Ascending aorta (tissue), 2 donors: ENCODE results near the gene IGFL1. TPM values are rescaled to one million over a fixed set of nuclear protein-coding genes. Genes with fewer than 3 reads are reported as not detected.
"Not testable (repeated sequence)": the region's sequence is repeated elsewhere in the genome, so short reads cannot be mapped to it uniquely, and the experiment has no call there.

Experiments used
- DNase-seq, 2 donors: peaks; one replicate each; pipeline ENCODE4 v3.0.0-alpha.2; 2019; ENCODE audit warnings: low spot score in 2 of 2
- H3K27ac ChIP-seq, 2 donors: fragments of 200-600 bp; sonication (generic); one replicate each; pipeline ENCODE4 v1.5.1; 2016 to 2017; ENCODE audit warnings: mild to moderate bottlenecking in 1 of 2
- H3K27me3 ChIP-seq: fragments of 200-600 bp; sonication (generic); one replicate; pipeline ENCODE4 v1.5.1; 2017
- H3K36me3 ChIP-seq, 2 donors: fragments of 200-600 bp; sonication (generic); one replicate each; pipeline ENCODE4 v1.5.1; 2016
- H3K4me1 ChIP-seq, 2 donors: fragments of 200-600 bp; sonication (generic); one replicate each; pipeline ENCODE4 v1.5.1; 2016 to 2017; ENCODE audit warnings: mild to moderate bottlenecking in 1 of 2
- H3K4me3 ChIP-seq, 2 donors: fragments of 200-600 bp; sonication (generic); one replicate each; pipeline ENCODE4 v1.5.1; 2016 to 2017; ENCODE audit warnings: mild to moderate bottlenecking in 1 of 2
- H3K9me3 ChIP-seq, 2 donors: fragments of 200-600 bp; sonication (generic); one replicate each; pipeline ENCODE4 v1.5.1; 2016
- intact Hi-C: fragments of 100-400 bp; cut with DNase I; formaldehyde crosslinking; loops from one replicate; pipeline ENCODE4 v1.15.1; 2023
- total RNA-seq: library from RNA; depleted of rRNA; stranded (reverse); fragments of >200 nt; gene quantifications from one replicate; pipeline ENCODE4 v1.1.0, GENCODE V29; 2016
- TF ChIP-seq, protein P1 (sequence below), 3 experiments: fragments of 200-600 bp in 2 of 3; fragments of 450-650 bp in 1 of 3; sonication (generic) in 2 of 3; IDR thresholded peaks; one replicate each; pipeline ENCODE4 v1.5.1; 2016 to 2019; ENCODE audit warnings: antibody characterized with exemption in 3 of 3, mild to moderate bottlenecking in 1 of 3, moderate library complexity in 1 of 3

The IGFL1 gene
- total RNA-seq, 1 donor from 2014 or later: not detected

DNA sequence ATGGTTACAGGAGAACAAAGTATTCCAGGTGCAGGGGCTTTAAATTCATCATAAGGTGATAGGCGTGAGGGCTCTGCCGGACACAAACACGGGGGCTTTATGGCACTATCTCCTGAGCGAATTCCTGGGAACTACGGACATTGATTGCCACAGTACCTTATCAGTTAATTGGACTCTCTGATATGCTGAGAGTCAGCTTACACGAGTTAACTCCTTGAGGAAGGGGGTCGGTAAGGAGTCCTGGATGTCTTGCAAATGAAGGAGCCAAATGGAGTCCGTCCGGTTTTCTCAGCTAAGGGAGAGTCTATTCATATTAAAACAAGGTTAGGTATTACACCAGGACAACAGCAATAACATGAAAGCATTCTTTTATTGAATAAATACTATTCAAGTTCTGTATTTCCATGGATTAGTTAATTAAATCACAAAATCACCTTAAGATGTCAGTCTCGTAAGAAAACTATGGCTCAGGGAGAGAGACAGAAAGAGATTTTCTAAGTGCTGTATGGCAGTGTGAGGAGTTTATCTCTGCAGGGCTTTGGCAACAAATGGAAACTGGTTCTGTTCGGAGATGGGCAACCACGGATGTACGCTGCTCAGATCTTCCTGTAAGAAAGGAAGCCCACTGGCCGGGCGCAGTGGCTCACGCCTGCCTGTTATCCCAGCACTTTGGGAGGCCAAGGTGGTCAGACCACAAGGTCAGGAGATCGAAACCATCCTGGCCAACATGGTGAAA, 41.1 kb downstream of the IGFL1 start:
- no peak for DNase-seq
- Histone ChIP-seq H3K4me3 (no peak overlapping the region), H3K27ac (no peak overlapping the region), H3K9me3 (no peaks in the 10 kb centered on the region), H3K27me3 (no peaks in the 10 kb centered on the region), H3K4me1 (peaks cover 0 to 3% of the 10 kb centered on the region in 2 donors), H3K36me3 (no peaks in the 10 kb centered on the region)
- TF ChIP-seq, protein P1, sequence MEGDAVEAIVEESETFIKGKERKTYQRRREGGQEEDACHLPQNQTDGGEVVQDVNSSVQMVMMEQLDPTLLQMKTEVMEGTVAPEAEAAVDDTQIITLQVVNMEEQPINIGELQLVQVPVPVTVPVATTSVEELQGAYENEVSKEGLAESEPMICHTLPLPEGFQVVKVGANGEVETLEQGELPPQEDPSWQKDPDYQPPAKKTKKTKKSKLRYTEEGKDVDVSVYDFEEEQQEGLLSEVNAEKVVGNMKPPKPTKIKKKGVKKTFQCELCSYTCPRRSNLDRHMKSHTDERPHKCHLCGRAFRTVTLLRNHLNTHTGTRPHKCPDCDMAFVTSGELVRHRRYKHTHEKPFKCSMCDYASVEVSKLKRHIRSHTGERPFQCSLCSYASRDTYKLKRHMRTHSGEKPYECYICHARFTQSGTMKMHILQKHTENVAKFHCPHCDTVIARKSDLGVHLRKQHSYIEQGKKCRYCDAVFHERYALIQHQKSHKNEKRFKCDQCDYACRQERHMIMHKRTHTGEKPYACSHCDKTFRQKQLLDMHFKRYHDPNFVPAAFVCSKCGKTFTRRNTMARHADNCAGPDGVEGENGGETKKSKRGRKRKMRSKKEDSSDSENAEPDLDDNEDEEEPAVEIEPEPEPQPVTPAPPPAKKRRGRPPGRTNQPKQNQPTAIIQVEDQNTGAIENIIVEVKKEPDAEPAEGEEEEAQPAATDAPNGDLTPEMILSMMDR (IDR thresholded peaks at IDR 0.05): no peak
- intact Hi-C loops: no loop called here

DNA sequence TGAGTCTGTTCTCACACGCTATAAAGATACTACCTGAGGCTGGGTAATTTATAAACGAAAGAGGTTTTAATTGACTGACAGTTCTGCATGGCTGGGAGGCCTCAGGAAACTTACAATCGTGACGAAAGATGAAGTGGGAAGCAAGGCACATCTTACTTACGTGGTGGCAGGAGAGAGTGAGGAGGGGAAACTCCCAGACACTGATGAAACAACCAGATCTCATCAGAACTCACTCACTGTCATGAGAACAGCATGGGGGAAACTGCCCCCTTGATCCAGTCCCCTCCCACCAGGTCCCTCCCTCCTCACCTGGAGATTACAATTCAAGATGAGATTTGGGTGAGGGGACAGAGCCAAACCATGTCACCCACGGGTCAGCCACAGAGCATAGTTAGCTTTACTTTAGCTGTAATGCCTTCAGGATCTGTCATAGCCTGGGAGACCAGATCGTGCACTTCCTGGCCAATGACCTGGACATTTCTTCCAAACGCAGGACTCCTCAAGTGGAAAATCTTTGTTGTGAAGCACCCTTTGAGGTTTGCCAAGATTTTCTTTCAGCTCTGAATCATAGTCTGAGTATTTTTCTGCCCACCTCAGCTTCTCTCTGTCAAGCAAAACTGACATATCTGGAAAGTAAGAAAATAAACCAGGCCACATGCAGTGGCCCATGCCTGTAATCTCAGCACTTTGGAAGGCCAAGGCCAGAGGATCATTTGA, 42.1 kb downstream of the IGFL1 start:
- Histone ChIP-seq H3K36me3 (no peaks in the 10 kb centered on the region), H3K27ac (peak overlapping the region in 1 of 2 donors; percentile 18), H3K27me3 (no peaks in the 10 kb centered on the region), H3K4me3 (no peak overlapping the region), H3K9me3 (no peaks in the 10 kb centered on the region), H3K4me1 (peaks cover 0 to 3% of the 10 kb centered on the region in 2 donors)
- intact Hi-C loops: no loop called here
- DNase-seq: no peak
- TF ChIP-seq, protein P1 (IDR thresholded peaks at IDR 0.05): no peak

DNA sequence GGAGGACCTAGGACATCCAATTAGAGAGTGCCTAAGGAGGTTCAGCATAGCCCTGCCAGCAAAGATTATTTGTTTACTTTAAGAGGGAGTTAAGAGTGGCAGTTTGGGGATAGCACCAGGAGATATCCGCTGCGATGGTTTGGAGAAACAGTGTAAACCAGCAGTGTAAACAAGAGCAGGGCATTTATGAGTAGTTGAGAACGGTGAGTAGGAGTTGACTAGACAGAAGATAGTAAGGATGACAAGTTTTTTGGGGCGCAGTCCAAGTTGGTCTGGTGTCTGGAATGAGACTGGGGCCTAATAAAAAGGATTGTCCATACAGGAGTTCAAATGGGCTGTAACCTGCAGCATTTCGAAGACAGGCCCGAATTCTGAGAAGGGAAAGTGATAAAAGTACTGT, 44.4 kb downstream of the IGFL1 start:
- H3K27me3 ChIP-seq, H3K4me1 ChIP-seq, H3K36me3 ChIP-seq, H3K27ac ChIP-seq, H3K9me3 ChIP-seq, H3K4me3 ChIP-seq, DNase-seq, intact Hi-C loops: not testable (repeated sequence)

DNA sequence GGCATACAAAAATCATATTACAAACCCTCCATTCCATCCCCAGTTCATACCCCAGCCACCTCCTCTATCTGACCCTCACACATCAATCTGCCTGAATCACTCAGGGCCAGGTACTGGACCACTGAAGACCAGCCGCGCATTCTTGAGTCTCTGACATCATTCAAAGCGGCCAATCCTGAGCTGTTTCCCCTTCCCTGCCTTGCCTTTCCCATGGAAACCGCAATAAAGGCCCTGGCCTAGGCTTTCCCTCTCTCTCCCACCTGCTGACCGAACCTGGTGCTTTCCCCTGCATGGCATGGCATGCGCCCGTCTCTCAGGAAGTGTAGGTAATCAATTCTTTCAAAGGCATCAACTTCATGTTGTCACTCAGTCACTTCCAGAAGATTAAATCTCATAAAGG, 49.6 kb downstream of the IGFL1 start:
- no peaks in the 10 kb centered on the region for H3K36me3 ChIP-seq
- no peak overlapping the region for H3K4me3 ChIP-seq
- no peak for DNase-seq
- TF ChIP-seq, protein P1 (IDR thresholded peaks at IDR 0.05): no peak
- H3K4me1 ChIP-seq: no peaks in the 10 kb centered on the region
- no peaks in the 10 kb centered on the region for H3K27me3 ChIP-seq
- H3K9me3 ChIP-seq: no peaks in the 10 kb centered on the region
- H3K27ac ChIP-seq: no peak overlapping the region
- intact Hi-C loops: no loop called here

Other genes with a start within 250 kb of the IGFL1 start
- gene CCDC61, start 234.3 kb upstream of the IGFL1 start, total RNA-seq: 13.7 TPM
- not detected for gene PGLYRP1, start 206.7 kb upstream of the IGFL1 start, total RNA-seq
- gene IGFL4, start 188.7 kb upstream of the IGFL1 start, total RNA-seq: not detected
- gene IGFL3, start 105.1 kb upstream of the IGFL1 start, total RNA-seq: not detected
- gene IGFL2, start 81.5 kb upstream of the IGFL1 start, total RNA-seq: not detected
- gene HIF3A, start 67.3 kb downstream of the IGFL1 start, total RNA-seq: 591 TPM
- gene PPP5C, start 117.3 kb downstream of the IGFL1 start, total RNA-seq: 96.1 TPM
- gene CCDC8, start 183.8 kb downstream of the IGFL1 start, total RNA-seq: 10.0 TPM
- 0.53 TPM for gene PNMA8C, start 199.2 kb downstream of the IGFL1 start, total RNA-seq
- 0.53 TPM for gene PNMA8A, start 241.8 kb downstream of the IGFL1 start, total RNA-seq